Gastrocnemius medialis (tissue), 4 donors: Measurements from ENCODE around the gene IGFBP2. TPM values are rescaled to one million over a fixed set of nuclear protein-coding genes. Genes with fewer than 3 reads are reported as not detected.

Experiments used
- ATAC-seq, 2 donors: fragments of 150-250 bp; one replicate each; pipeline ENCODE4 v1.9.1; 2016
- DNase-seq, 2 donors: peaks; one replicate each; pipeline ENCODE4 v3.0.0-alpha.2; 2019
- H3K27ac ChIP-seq, 4 donors: fragments of 200-600 bp; sonication (generic); 1 replicate in 1 of 4; 2 replicates in 3 of 4; pipeline ENCODE4 v1.5.1; 2016 to 2018; ENCODE audit warnings: mild to moderate bottlenecking in 2 of 4, moderate library complexity in 1 of 4
- H3K27me3 ChIP-seq, 3 donors: fragments of 200-600 bp; sonication (generic) in 2 of 3; 1 replicate in 1 of 3; 2 replicates in 2 of 3; pipeline versions ENCODE4 v1.5.1 to v1.6.0; 2016 to 2019; ENCODE audit warnings: mild to moderate bottlenecking in 1 of 3, moderate library complexity in 1 of 3
- H3K36me3 ChIP-seq, 2 donors: fragments of 200-600 bp; sonication (generic) in 1 of 2; one replicate each; pipeline ENCODE4 v1.5.1; 2017 to 2018
- H3K4me1 ChIP-seq, 2 donors: fragments of 200-600 bp; sonication (generic) in 1 of 2; one replicate each; pipeline ENCODE4 v1.5.1; 2016 to 2017; ENCODE audit warnings: mild to moderate bottlenecking in 2 of 2
- H3K4me3 ChIP-seq, 4 donors: fragments of 200-600 bp; sonication (generic) in 3 of 4; 1 replicate in 1 of 4; 2 replicates in 3 of 4; pipeline ENCODE4 v1.5.1; 2016 to 2019; ENCODE audit warnings: mild to moderate bottlenecking in 2 of 4
- H3K9me3 ChIP-seq, 3 donors: fragments of 200-600 bp; sonication (generic) in 2 of 3; 1 replicate in 1 of 3; 2 replicates in 2 of 3; pipeline ENCODE4 v1.5.1; 2016 to 2019
- POLR2A ChIP-seq, 2 donors: fragments of 450-650 bp; IDR thresholded peaks; one replicate each; pipeline ENCODE4 v1.6.1; 2017; ENCODE audit warnings: antibody characterized with exemption in 2 of 2, mild to moderate bottlenecking in 2 of 2, moderate library complexity in 2 of 2
- in situ Hi-C, 4 donors: fragments of 200-750 bp; cut with MboI; loops; one replicate each; pipeline versions ENCODE4 v1.15.0 to v1.8.0; 2017; ENCODE audit warnings: low sequenced_read_pairs in 4 of 4
- intact Hi-C: fragments of 100-400 bp; cut with DNase I; formaldehyde crosslinking; loops from one replicate; pipeline ENCODE4 v1.15.1; 2023; ENCODE audit warnings: low total_unique reads
- total RNA-seq, 4 donors: library from RNA; depleted of rRNA; stranded (reverse); fragments of >200 nt; gene quantifications; one replicate each; pipeline versions ENCODE4 v1.1.0 to v1.2.3, GENCODE V29; 2016
- TF ChIP-seq, protein P1 (sequence below), 5 experiments: fragments of 450-650 bp in 3 of 5; fragments of 200-600 bp in 2 of 5; sonication (generic) in 2 of 5; IDR thresholded peaks in 4 of 5; conservative IDR thresholded peaks in 1 of 5; 1 replicate in 4 of 5; 2 replicates in 1 of 5; pipeline ENCODE4 v1.5.1; 2016 to 2019; ENCODE audit warnings: antibody characterized with exemption in 5 of 5, mild to moderate bottlenecking in 3 of 5, moderate library complexity in 3 of 5

The IGFBP2 gene
- total RNA-seq, 4 donors from 2014 or later, result 14.3 to 44.4 (median 23.6) TPM

- H3K27ac ChIP-seq, result peak overlapping the region; percentile 93 to 95 (median 93)
- no peaks in the 10 kb centered on the region for H3K36me3 ChIP-seq
- no peak overlapping the region for H3K4me3 ChIP-seq
- intact Hi-C loops, result loop anchor here (5.0 to 10.0 kb wide), 3 partner anchors 648 to 1595 kb away; no protein-coding TSS in a partner anchor
- in situ Hi-C loops, result loop anchor here in 3 of 4 donors (5.0 to 25.0 kb wide), 7 partner anchors 198 to 1025 kb away; no protein-coding TSS in a partner anchor
- H3K27me3 ChIP-seq, result no peaks in the 10 kb centered on the region
- no peaks in the 10 kb centered on the region for H3K9me3 ChIP-seq
- peak in 1 of 2 donors; percentile 15 for DNase-seq
- TF ChIP-seq, protein P1, sequence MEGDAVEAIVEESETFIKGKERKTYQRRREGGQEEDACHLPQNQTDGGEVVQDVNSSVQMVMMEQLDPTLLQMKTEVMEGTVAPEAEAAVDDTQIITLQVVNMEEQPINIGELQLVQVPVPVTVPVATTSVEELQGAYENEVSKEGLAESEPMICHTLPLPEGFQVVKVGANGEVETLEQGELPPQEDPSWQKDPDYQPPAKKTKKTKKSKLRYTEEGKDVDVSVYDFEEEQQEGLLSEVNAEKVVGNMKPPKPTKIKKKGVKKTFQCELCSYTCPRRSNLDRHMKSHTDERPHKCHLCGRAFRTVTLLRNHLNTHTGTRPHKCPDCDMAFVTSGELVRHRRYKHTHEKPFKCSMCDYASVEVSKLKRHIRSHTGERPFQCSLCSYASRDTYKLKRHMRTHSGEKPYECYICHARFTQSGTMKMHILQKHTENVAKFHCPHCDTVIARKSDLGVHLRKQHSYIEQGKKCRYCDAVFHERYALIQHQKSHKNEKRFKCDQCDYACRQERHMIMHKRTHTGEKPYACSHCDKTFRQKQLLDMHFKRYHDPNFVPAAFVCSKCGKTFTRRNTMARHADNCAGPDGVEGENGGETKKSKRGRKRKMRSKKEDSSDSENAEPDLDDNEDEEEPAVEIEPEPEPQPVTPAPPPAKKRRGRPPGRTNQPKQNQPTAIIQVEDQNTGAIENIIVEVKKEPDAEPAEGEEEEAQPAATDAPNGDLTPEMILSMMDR (IDR thresholded peaks at IDR 0.05 in 4 of 5, conservative IDR thresholded peaks at IDR 0.05 in 1 of 5), result no peak
- no peak for TF ChIP-seq POLR2A (IDR thresholded peaks at IDR 0.05)
- ATAC-seq, result no peak
- H3K4me1 ChIP-seq, result peaks cover 79 to 82% of the 10 kb centered on the region in 2 donors
Observed at GRCh38 chr2:216689397-216689796, 56.2 kb downstream of the IGFBP2 start.

DNA sequence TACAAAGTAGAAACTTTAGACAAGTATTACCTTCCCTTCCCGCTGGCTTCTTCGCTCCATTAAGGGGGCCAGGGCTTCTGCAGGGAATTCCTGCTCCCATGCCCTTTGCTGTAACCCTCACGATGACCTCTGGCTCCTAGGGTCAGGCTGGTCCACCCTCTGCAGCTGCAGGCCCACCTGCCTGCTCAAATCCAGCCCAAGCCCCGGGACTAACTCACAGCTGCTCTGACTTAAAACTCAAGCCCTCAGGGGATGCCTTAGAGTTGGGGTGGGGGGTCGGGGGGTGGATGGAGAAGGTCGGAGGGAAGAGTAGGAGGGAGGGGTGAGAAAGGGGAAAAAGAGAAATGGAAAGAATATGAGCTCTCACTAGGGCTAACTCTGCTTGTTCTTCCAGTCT, 57.2 kb downstream of the IGFBP2 start:
- no peak for DNase-seq
- peak overlapping the region in 2 of 4 donors; percentile 74 to 82 for H3K4me3 ChIP-seq
- no peaks in the 10 kb centered on the region for H3K27me3 ChIP-seq
- no peaks in the 10 kb centered on the region for H3K9me3 ChIP-seq
- in situ Hi-C loops (loop anchor here (10.0 to 25.0 kb wide), 5 partner anchors 124 to 1024 kb away; no protein-coding TSS in a partner anchor), intact Hi-C loops (loop anchor here (10.0 kb wide), 2 partner anchors 954 to 1214 kb away; no protein-coding TSS in a partner anchor)
- ATAC-seq, result no peak
- H3K27ac ChIP-seq, result peak overlapping the region; percentile 93 to 95 (median 93)
- H3K36me3 ChIP-seq, result no peaks in the 10 kb centered on the region
- peaks cover 75 to 82% of the 10 kb centered on the region in 2 donors for H3K4me1 ChIP-seq
- TF ChIP-seq, protein P1 (IDR thresholded peaks at IDR 0.05 in 4 of 5, conservative IDR thresholded peaks at IDR 0.05 in 1 of 5), result no peak
- TF ChIP-seq POLR2A (IDR thresholded peaks at IDR 0.05), result no peak

DNA sequence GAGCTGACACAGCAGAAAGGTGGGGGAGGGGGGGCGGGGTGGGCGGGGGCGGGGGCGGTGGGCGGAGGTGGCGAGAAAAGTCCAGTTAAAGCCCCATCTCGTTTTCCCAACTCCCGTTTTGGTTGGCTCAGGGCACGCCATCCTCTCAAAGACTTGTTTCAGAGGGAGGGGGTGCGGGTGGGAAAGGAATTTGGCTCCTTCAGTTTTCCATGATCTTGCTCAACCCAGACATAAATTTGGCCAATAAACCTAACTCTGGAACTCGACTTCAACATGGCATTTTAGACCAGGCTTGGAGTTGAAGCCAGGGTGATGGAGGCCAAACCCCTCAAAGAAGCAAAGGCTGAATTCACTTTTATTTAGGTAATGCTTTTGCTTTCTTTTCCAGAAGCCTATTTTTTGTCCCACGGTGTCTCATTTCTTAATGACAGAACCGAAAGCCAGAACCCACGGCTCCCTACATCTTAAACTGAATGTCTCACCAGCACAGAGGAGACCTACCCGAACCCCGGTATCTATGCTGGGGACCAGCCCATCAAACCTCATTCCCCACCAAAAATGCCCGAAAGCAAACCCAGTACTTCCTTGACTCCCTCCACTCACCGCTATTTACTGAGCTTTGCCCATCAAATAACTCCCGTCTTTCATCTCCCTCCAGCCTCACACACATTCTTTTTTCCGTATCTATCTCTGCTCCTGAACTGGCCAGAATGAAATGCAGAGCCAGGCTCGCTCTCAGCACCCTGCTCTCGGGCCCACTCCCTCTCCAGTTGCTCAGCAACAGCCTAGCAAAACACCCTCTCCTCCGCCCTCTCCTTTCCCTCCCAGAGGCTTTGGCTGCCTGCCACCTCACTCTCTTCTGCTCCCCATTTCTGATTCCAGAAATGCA, 57.9 kb downstream of the IGFBP2 start:
- ATAC-seq, result peak in 1 of 2 donors; percentile 10
- in situ Hi-C loops, result loop anchor here (10.0 to 25.0 kb wide), 5 partner anchors 124 to 1024 kb away; no protein-coding TSS in a partner anchor

GRCh38 chr2:216692636-216693413, 59.6 kb downstream of the IGFBP2 start:
- peak overlapping the region; percentile 74 to 95 (median 78) for H3K4me3 ChIP-seq
- H3K36me3 ChIP-seq, result no peaks in the 10 kb centered on the region
- H3K27me3 ChIP-seq, result no peaks in the 10 kb centered on the region
- peak; percentile 54 to 58 for ATAC-seq
- DNase-seq, result peak; percentile 77 to 90
- peaks cover 74% of the 10 kb centered on the region in 2 donors for H3K4me1 ChIP-seq
- in situ Hi-C loops (loop anchor here (10.0 to 25.0 kb wide), 5 partner anchors 122 to 1022 kb away; no protein-coding TSS in a partner anchor), intact Hi-C loops (loop anchor here (1.0 to 10.0 kb wide), 3 partner anchors 9 to 1212 kb away; no protein-coding TSS in a partner anchor)
- TF ChIP-seq POLR2A (IDR thresholded peaks at IDR 0.05), result peak; percentile 29 to 54
- TF ChIP-seq, protein P1 (IDR thresholded peaks at IDR 0.05 in 4 of 5, conservative IDR thresholded peaks at IDR 0.05 in 1 of 5), result no peak
- no peaks in the 10 kb centered on the region for H3K9me3 ChIP-seq
- H3K27ac ChIP-seq, result peak overlapping the region; percentile 93 to 95 (median 93)

More for the DNA sequence above, 57.9 kb downstream of the IGFBP2 start:
- peaks cover 74 to 84% of the 10 kb centered on the region in 2 donors for H3K4me1 ChIP-seq
- no peaks in the 10 kb centered on the region for H3K9me3 ChIP-seq
- no peaks in the 10 kb centered on the region for H3K27me3 ChIP-seq
- no peak for TF ChIP-seq POLR2A (IDR thresholded peaks at IDR 0.05)
- TF ChIP-seq, protein P1 (IDR thresholded peaks at IDR 0.05 in 4 of 5, conservative IDR thresholded peaks at IDR 0.05 in 1 of 5), result no peak
- peak overlapping the region; percentile 74 to 95 (median 78) for H3K4me3 ChIP-seq
- intact Hi-C loops, result loop anchor here (10.0 kb wide), 2 partner anchors 954 to 1214 kb away; no protein-coding TSS in a partner anchor
- H3K27ac ChIP-seq, result peak overlapping the region; percentile 93 to 95 (median 93)
- peak in 1 of 2 donors; percentile 74 for DNase-seq
- no peaks in the 10 kb centered on the region for H3K36me3 ChIP-seq
